ENCODE data around the gene NOS2.

DNA sequence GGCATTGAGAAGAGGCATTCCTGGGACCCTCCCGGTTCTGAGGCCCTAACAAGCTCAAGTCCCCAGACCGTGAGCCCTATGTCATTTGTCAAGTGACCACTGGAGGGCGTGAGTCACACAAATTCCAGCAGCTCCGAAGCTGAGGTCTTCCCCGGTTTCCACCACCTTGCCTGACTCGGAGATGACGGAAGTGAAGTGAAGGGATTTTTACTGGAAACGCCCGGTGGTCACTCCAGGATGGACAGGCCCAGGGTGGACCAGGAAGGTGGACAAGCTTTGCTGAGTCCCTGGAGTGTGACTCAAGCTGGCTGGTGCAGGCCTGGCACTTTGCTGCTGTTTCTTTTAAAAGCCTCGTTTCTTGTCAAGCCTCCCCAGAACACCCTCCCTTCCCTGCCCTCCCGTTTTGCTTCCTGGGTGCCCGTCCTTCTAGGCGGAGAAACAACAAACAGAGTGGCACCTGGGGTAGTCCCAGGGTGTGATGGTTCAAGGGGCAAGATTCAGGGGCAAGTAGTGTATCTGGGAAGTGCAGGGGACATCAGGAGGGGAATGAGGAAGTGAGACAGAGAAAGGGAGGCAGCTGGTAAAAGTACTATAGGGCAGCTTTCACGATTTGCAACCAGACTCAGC lies 5.3 kb upstream of the NOS2 start:
- TF ChIP-seq, protein P1, sequence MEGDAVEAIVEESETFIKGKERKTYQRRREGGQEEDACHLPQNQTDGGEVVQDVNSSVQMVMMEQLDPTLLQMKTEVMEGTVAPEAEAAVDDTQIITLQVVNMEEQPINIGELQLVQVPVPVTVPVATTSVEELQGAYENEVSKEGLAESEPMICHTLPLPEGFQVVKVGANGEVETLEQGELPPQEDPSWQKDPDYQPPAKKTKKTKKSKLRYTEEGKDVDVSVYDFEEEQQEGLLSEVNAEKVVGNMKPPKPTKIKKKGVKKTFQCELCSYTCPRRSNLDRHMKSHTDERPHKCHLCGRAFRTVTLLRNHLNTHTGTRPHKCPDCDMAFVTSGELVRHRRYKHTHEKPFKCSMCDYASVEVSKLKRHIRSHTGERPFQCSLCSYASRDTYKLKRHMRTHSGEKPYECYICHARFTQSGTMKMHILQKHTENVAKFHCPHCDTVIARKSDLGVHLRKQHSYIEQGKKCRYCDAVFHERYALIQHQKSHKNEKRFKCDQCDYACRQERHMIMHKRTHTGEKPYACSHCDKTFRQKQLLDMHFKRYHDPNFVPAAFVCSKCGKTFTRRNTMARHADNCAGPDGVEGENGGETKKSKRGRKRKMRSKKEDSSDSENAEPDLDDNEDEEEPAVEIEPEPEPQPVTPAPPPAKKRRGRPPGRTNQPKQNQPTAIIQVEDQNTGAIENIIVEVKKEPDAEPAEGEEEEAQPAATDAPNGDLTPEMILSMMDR (IDR thresholded peaks at IDR 0.05; ENCODE audit: low read length), result peak; percentile 87
- no peak for TF ChIP-seq EZH2 (IDR thresholded peaks at IDR 0.05; ENCODE audit: borderline replicate concordance, low read length)
